ENCODE results near the gene ITPR2.

The ITPR2 gene

GRCh38 chr12:26701604-26702215 is 131.3 kb downstream of the ITPR2 start:
- peak in 1 of 2 experiments; percentile 12 for DNase-seq (ENCODE audit: low read depth in 1 of 2, low spot score in 1 of 2)

GRCh38 chr12:26700430-26700829 is 132.6 kb downstream of the ITPR2 start:
- no peak for TF ChIP-seq CTCF (IDR thresholded peaks at IDR 0.05; ENCODE audit: insufficient read depth, low read length)
- TF ChIP-seq, protein P1, sequence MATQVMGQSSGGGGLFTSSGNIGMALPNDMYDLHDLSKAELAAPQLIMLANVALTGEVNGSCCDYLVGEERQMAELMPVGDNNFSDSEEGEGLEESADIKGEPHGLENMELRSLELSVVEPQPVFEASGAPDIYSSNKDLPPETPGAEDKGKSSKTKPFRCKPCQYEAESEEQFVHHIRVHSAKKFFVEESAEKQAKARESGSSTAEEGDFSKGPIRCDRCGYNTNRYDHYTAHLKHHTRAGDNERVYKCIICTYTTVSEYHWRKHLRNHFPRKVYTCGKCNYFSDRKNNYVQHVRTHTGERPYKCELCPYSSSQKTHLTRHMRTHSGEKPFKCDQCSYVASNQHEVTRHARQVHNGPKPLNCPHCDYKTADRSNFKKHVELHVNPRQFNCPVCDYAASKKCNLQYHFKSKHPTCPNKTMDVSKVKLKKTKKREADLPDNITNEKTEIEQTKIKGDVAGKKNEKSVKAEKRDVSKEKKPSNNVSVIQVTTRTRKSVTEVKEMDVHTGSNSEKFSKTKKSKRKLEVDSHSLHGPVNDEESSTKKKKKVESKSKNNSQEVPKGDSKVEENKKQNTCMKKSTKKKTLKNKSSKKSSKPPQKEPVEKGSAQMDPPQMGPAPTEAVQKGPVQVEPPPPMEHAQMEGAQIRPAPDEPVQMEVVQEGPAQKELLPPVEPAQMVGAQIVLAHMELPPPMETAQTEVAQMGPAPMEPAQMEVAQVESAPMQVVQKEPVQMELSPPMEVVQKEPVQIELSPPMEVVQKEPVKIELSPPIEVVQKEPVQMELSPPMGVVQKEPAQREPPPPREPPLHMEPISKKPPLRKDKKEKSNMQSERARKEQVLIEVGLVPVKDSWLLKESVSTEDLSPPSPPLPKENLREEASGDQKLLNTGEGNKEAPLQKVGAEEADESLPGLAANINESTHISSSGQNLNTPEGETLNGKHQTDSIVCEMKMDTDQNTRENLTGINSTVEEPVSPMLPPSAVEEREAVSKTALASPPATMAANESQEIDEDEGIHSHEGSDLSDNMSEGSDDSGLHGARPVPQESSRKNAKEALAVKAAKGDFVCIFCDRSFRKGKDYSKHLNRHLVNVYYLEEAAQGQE (IDR thresholded peaks at IDR 0.05; ENCODE audit: insufficient replicate concordance, low read depth) = no peak
- TF ChIP-seq POLR2AphosphoS5 (IDR thresholded peaks at IDR 0.05; ENCODE audit: low read depth) = no peak
- no peak for TF ChIP-seq SPI1 (IDR thresholded peaks at IDR 0.05; ENCODE audit: borderline replicate concordance, low read depth)
- TF ChIP-seq GABPA (IDR thresholded peaks at IDR 0.05; ENCODE audit: low read depth) = no peak
- H3K27me3 ChIP-seq (ENCODE audit: insufficient read depth, poor library complexity, severe bottlenecking) = no peaks in the 10 kb centered on the region
- no peak for DNase-seq (ENCODE audit: low read depth in 1 of 2, low spot score in 1 of 2)
- no peak overlapping the region for H3K27ac ChIP-seq (replicated peaks)
- H3K4me3 ChIP-seq (replicated peaks; ENCODE audit: insufficient read depth, low read length) = no peak overlapping the region

More at GRCh38 chr12:26701604-26702215, 131.3 kb downstream of the ITPR2 start:
- TF ChIP-seq, protein P1 (IDR thresholded peaks at IDR 0.05; ENCODE audit: insufficient replicate concordance, low read depth) = no peak
- peak; percentile 44 for TF ChIP-seq CTCF (IDR thresholded peaks at IDR 0.05; ENCODE audit: insufficient read depth, low read length)
- H3K4me3 ChIP-seq (replicated peaks; ENCODE audit: insufficient read depth, low read length) = no peak overlapping the region
- H3K27me3 ChIP-seq (ENCODE audit: insufficient read depth, poor library complexity, severe bottlenecking) = no peaks in the 10 kb centered on the region
- no peak overlapping the region for H3K27ac ChIP-seq (replicated peaks)

- TF ChIP-seq SPI1 (IDR thresholded peaks at IDR 0.05; ENCODE audit: borderline replicate concordance, low read depth) (no peak), CTCF (IDR thresholded peaks at IDR 0.05; ENCODE audit: insufficient read depth, low read length) (no peak)
- Histone ChIP-seq H3K27me3 (ENCODE audit: insufficient read depth, poor library complexity, severe bottlenecking) (no peaks in the 10 kb centered on the region), H3K27ac (replicated peaks) (no peak overlapping the region), H3K4me3 (replicated peaks; ENCODE audit: insufficient read depth, low read length) (no peak overlapping the region)
- no peak for DNase-seq (ENCODE audit: low read depth in 1 of 2, low spot score in 1 of 2)
These were observed 133.8 kb downstream of the ITPR2 start for GRCh38 chr12:26699237-26699636.

DNA sequence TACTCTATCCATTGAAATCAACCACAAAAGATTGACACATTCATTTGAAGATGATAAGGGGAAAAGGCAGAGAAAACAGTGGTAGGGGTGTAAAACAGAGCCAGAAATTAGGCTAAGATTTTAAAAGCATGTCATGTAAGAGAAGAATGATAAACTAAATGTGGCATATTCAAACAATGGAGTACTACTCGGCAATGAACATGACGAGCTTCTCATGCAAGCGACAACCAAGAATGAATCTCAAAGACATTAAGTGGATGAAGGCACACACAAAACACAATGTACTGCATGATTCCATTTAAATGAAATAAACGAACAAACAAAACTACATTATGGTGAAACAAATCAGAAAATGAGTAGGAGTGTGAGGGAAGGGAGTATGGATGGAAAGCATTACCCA is 134.8 kb downstream of the ITPR2 start:
- H3K27ac ChIP-seq (replicated peaks) = no peak overlapping the region
- TF ChIP-seq GABPA (IDR thresholded peaks at IDR 0.05; ENCODE audit: low read depth) (no peak), SPI1 (IDR thresholded peaks at IDR 0.05; ENCODE audit: borderline replicate concordance, low read depth) (no peak), POLR2AphosphoS5 (IDR thresholded peaks at IDR 0.05; ENCODE audit: low read depth) (no peak), CTCF (IDR thresholded peaks at IDR 0.05; ENCODE audit: insufficient read depth, low read length) (no peak)
- TF ChIP-seq, protein P1 (IDR thresholded peaks at IDR 0.05; ENCODE audit: insufficient replicate concordance, low read depth) = no peak
- H3K4me3 ChIP-seq (replicated peaks; ENCODE audit: insufficient read depth, low read length) = no peak overlapping the region
- no peaks in the 10 kb centered on the region for H3K27me3 ChIP-seq (ENCODE audit: insufficient read depth, poor library complexity, severe bottlenecking)
- DNase-seq (ENCODE audit: low read depth in 1 of 2, low spot score in 1 of 2) = no peak

Measured in HL-60 (cell line).